GM12878 (cell line): ENCODE results near the gene KLHDC9. TPM values are rescaled to one million over a fixed set of nuclear protein-coding genes. Genes with fewer than 3 reads are reported as not detected.

Source experiments
- BCLAF1 ChIP-seq: fragments of 450-650 bp; IDR thresholded peaks from 2 replicates; pipeline ENCODE4 v1.6.1; 2017; ENCODE audit warnings: antibody characterized with exemption, mild to moderate bottlenecking, moderate library complexity
- BMI1 ChIP-seq: fragments of 450-650 bp; IDR thresholded peaks from 2 replicates; pipeline ENCODE4 v1.6.1; 2016; ENCODE audit warnings: mild to moderate bottlenecking, moderate library complexity, borderline replicate concordance
- CBFB ChIP-seq: IDR thresholded peaks from 2 replicates; pipeline ENCODE4 v1.6.1; 2016; ENCODE audit warnings: antibody characterized with exemption, low read depth
- E2F8 ChIP-seq: fragments of 450-650 bp; IDR thresholded peaks from 2 replicates; pipeline ENCODE4 v1.6.1; 2018; ENCODE audit warnings: mild to moderate bottlenecking, low read depth, moderate library complexity; ENCODE audit not compliant: partially characterized antibody
- EED ChIP-seq: sonication (generic); IDR thresholded peaks from 2 replicates; pipeline ENCODE4 v1.6.1; 2016; ENCODE audit warnings: antibody characterized with exemption, low read depth
- HCFC1 ChIP-seq: fragments of 150-350 bp; IDR thresholded peaks from 2 replicates; pipeline ENCODE4 v1.6.1; 2014; ENCODE audit warnings: low read length
- NFYB ChIP-seq: IDR thresholded peaks from 2 replicates; pipeline ENCODE4 v1.6.1; 2011; ENCODE audit warnings: low read depth, mild to moderate bottlenecking, low read length, improper control_type of control experiment, moderate library complexity; ENCODE audit not compliant: insufficient read depth
- NR2C1 ChIP-seq: fragments of 450-650 bp; IDR thresholded peaks from 2 replicates; pipeline ENCODE4 v1.6.1; 2017; ENCODE audit warnings: antibody characterized with exemption, mild to moderate bottlenecking, moderate library complexity
- PKNOX1 ChIP-seq: fragments of 450-650 bp; IDR thresholded peaks from 2 replicates; pipeline ENCODE4 v1.6.1; 2016; ENCODE audit warnings: mild to moderate bottlenecking
- PML ChIP-seq: IDR thresholded peaks from 2 replicates; pipeline ENCODE4 v1.6.1; 2012; ENCODE audit warnings: low read length, inconsistent platforms
- POLR2AphosphoS5 ChIP-seq: IDR thresholded peaks from 2 replicates; pipeline ENCODE4 v1.6.1; 2011; ENCODE audit warnings: mild to moderate bottlenecking, low read length, inconsistent platforms
- RELB ChIP-seq: fragments of 450-650 bp; IDR thresholded peaks from 2 replicates; pipeline ENCODE4 v1.6.1; 2017; ENCODE audit warnings: low read depth, mild to moderate bottlenecking, moderate library complexity
- SREBF1 ChIP-seq: IDR thresholded peaks from 2 replicates; pipeline ENCODE4 v1.6.1; 2012; ENCODE audit warnings: mild to moderate bottlenecking, low read length
- TAF1 ChIP-seq: IDR thresholded peaks from 2 replicates; pipeline ENCODE4 v1.6.1; 2011; ENCODE audit warnings: mild to moderate bottlenecking, low read depth, low read length, borderline replicate concordance
- ZNF384 ChIP-seq: IDR thresholded peaks from 2 replicates; pipeline ENCODE4 v1.6.1; 2012; ENCODE audit warnings: low read depth, mild to moderate bottlenecking, low read length, improper control_type of control experiment, borderline replicate concordance
- ZNF687 ChIP-seq: fragments of 450-650 bp; IDR thresholded peaks from 2 replicates; pipeline ENCODE4 v1.6.1; 2017; ENCODE audit warnings: mild to moderate bottlenecking, moderate library complexity
- polyA plus RNA-seq, 11 experiments: library from polyadenylated mRNA; depleted of rRNA in 4 of 11; unstranded in 6 of 11; stranded (reverse) in 5 of 11; fragments of >200 nt; fragmentation: Nextera tagmentation in 4 of 11; fragmentation: Illumina TruSeq in 1 of 11; extraction: Ambion mirVana in 4 of 11; extraction: Trizol in 1 of 11; gene quantifications; 1 replicate in 1 of 11; 2 replicates in 10 of 11; pipeline versions ENCODE4 v1.2.1 to v1.2.3, GENCODE V29; 2011 to 2016; ENCODE audit warnings: inconsistent platforms in 2 of 11, missing spikeins in 2 of 11, low read depth in 1 of 11
- total RNA-seq, 4 experiments: library from RNA; depleted of rRNA in 3 of 4; stranded (reverse); fragments of >200 nt in 3 of 4; fragmentation: Illumina TruSeq in 1 of 4; extraction: Trizol in 1 of 4; gene quantifications; 2 replicates each; pipeline versions ENCODE4 v1.2.1 to v1.2.3, GENCODE V29; 2013 to 2021

Gene KLHDC9
- total and polyA plus RNA-seq, 10 of the 15 experiments (the other 5 are each of a cell fraction or from before 2014, with no cell fraction given) = 0.66 to 4.9 (median 2.6) TPM

- TF ChIP-seq NFYB (no peak), TAF1 (no peak; the same call in 1 of the 2 replicates), PKNOX1 (peak; percentile 61), ZNF384 (no peak), EED (peak; percentile 48), BMI1 (0 out of 2 replicates have a peak, but pooled peaks have one; percentile 34), BCLAF1 (no peak), E2F8 (no peak), PML (peak; percentile 54; the same call in 1 of the 2 replicates), POLR2AphosphoS5 (peak; percentile 93), HCFC1 (no peak), ZNF687 (no peak), NR2C1 (no peak), RELB (peak; percentile 64; the same call in 1 of the 2 replicates), SREBF1 (no peak), CBFB (no peak)
Measured at GRCh38 chr1:161068306-161069234, 29.6 kb upstream of the KLHDC9 start (continued).
